ENCODE measurements around the gene CERS5. TPM values are rescaled to one million over a fixed set of nuclear protein-coding genes. Genes with fewer than 3 reads are reported as not detected.

CERS5 gene
- total RNA-seq, 1 donor from 2014 or later: 37.9 TPM

Other genes starting within 250 kb of the CERS5 start
- not detected for gene AQP2, start 216.6 kb downstream of the CERS5 start, total RNA-seq
- 1.6 TPM for gene AQP5, start 205.5 kb downstream of the CERS5 start, total RNA-seq
- 0.32 TPM for gene AQP6, start 194.4 kb downstream of the CERS5 start, total RNA-seq
- gene RACGAP1, start 141.9 kb downstream of the CERS5 start, total RNA-seq: 16.6 TPM
- gene ASIC1, start 109.8 kb downstream of the CERS5 start, total RNA-seq: 4.1 TPM
- gene SMARCD1, start 82.0 kb downstream of the CERS5 start, total RNA-seq: 49.5 TPM
- gene GPD1, start 63.4 kb downstream of the CERS5 start, total RNA-seq: 21.5 TPM
- 80.5 TPM for gene COX14, start 55.1 kb downstream of the CERS5 start, total RNA-seq
- 117 TPM for gene LIMA1, start 116.2 kb upstream of the CERS5 start, total RNA-seq
- gene FAM186A, start 229.2 kb upstream of the CERS5 start, total RNA-seq: not detected
- 43.0 TPM for gene LARP4, start 233.5 kb upstream of the CERS5 start, total RNA-seq

Data from mucosa of gallbladder (tissue), 1 donor.